LNCAP (cell line): ENCODE measurements around the gene REXO5.
A peak's percentile ranks its signal among the peaks of the same experiment; 100 is the strongest.

ENCODE experiments used
- CTCF ChIP-seq: fragments of 450-650 bp; IDR thresholded peaks from 2 replicates; pipeline ENCODE4 v1.5.1; 2017; ENCODE audit warnings: mild to moderate bottlenecking

REXO5 gene

GRCh38 chr16:20806168-20807050, at the start of gene REXO5, which contains the start of gene ERI2:
TSS of gene REXO5 (plus strand) at chr16:20806527. CDS start at chr16:20806954, 427 bp downstream.
TSS of gene ERI2 (minus strand) at chr16:20806472. CDS start at chr16:20806430, 42 bp downstream.
- peak; percentile 51 for TF ChIP-seq CTCF

- TF ChIP-seq CTCF, result no peak
These were observed 46.0 kb upstream of the REXO5 start for GRCh38 chr16:20760346-20760745.

GRCh38 chr16:20761175-20761574, 45.2 kb upstream of the REXO5 start:
- TF ChIP-seq CTCF, result no peak

- TF ChIP-seq CTCF, result no peak
These were observed 43.8 kb upstream of the REXO5 start for GRCh38 chr16:20762404-20763123.

GRCh38 chr16:20763461-20764232, 42.7 kb upstream of the REXO5 start, which contains the start of gene ACSM3:
TSS of gene ACSM3 (plus strand) at chr16:20764014. CDS start at chr16:20770035, 6,021 bp downstream.
- no peak for TF ChIP-seq CTCF

DNA sequence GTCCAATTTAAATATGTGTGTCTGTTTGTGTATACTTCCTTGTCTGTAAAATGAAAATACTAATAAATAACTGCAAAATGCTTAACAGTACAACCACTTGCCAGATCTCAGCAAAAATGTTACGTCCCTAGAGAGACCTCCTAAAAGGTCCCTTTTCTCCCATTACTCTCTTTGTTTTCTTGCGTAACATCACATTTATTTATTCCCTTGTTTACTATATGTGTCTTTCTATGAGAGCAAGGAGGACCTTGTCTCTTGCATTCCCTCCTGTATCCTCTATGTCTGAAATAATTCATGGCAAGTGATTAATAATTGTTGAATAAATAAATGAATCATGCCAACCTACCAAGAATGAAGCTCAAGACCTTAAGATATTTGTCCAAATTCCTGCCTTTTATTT, 40.6 kb upstream of the REXO5 start:
- TF ChIP-seq CTCF, result no peak

DNA sequence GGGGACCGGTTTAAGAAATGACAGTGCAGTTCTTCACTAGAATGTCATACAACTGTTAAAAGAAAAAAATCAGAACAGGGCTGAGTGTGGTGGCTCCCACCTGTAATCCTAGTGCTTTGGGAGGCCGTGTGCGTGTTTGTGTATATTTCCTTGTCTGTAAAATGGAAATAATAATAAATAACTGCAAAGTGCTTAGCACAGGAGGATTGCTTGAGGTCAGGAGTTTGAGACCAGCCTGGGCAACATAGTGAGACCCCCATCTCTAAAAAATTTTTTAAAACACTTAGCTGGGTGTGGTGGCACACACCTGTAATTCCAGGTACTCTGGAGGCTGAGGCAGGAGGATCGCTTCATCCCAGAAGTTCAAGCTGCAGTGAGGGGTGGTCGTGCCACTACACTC, 40.0 kb upstream of the REXO5 start:
- TF ChIP-seq CTCF, result no peak
